Measurements from ENCODE around the gene CCT6A.

DNA sequence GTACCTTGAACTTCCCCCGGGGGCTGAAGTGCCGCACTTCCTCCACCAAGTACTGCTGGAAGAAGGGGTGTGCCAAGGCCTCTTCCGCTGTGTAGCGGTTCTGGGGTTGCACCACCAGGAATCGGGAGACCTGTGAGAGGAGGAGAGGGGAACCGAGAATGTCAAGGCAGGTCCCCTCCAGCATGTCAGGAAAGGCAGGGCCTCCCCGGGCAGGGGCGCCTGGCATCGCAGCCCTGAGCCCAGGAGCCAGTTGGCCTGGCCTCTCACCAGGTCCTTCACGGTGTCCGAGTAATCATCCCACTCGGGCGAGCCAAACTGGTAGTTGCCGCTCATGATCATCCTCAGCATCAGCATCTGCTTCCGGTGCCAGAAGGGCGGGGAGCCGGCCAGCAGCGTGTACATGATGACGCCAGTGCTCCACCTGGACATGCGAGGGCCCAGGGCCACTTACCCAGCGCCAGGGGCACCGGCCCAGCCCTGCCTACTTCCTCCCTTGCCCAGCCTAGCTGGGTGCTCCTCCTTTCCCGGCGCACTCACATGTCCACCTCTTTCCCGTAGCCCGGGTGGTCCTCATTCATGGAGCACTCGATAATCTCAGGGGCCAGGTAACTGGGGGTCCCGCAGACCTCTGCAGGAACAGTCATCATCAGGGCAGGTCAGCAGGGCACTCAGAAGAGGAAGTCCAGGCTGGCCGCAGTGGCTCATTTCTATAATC lies 30.2 kb downstream of the CCT6A start:
- TF ChIP-seq CTCF (IDR thresholded peaks at IDR 0.05) (no peak), EZH2 (IDR thresholded peaks at IDR 0.05; ENCODE audit: borderline replicate concordance, insufficient read depth, low read depth, low read length, poor library complexity, severe bottlenecking) (no peak)

Measured in B cell (primary cell).